ENCODE results near the gene CHST11.

CHST11 gene

GRCh38 chr12:104738331-104738730 lies 281.6 kb downstream of the CHST11 start:
- no peak for TF ChIP-seq CTCF (IDR thresholded peaks at IDR 0.05)
- TF ChIP-seq ZFX (IDR thresholded peaks at IDR 0.05; ENCODE audit: borderline replicate concordance): no peak
- H3K27ac ChIP-seq: no peak overlapping the region

GRCh38 chr12:104738776-104739642 lies 282.3 kb downstream of the CHST11 start:
- H3K27ac ChIP-seq: no peak overlapping the region
- TF ChIP-seq ZFX (IDR thresholded peaks at IDR 0.05; ENCODE audit: borderline replicate concordance) (no peak), CTCF (IDR thresholded peaks at IDR 0.05) (no peak)

GRCh38 chr12:104740668-104741067 lies 283.9 kb downstream of the CHST11 start:
- TF ChIP-seq CTCF (IDR thresholded peaks at IDR 0.05) (no peak), ZFX (IDR thresholded peaks at IDR 0.05; ENCODE audit: borderline replicate concordance) (no peak)
- no peak overlapping the region for H3K27ac ChIP-seq

GRCh38 chr12:104741077-104741476 lies 284.3 kb downstream of the CHST11 start:
- no peak overlapping the region for H3K27ac ChIP-seq
- TF ChIP-seq ZFX (IDR thresholded peaks at IDR 0.05; ENCODE audit: borderline replicate concordance) (no peak), CTCF (IDR thresholded peaks at IDR 0.05) (no peak)

- H3K27ac ChIP-seq: no peak overlapping the region
- no peak for TF ChIP-seq CTCF (IDR thresholded peaks at IDR 0.05)
- TF ChIP-seq ZFX (IDR thresholded peaks at IDR 0.05; ENCODE audit: borderline replicate concordance): no peak
These were observed 285.0 kb downstream of the CHST11 start for GRCh38 chr12:104741497-104742367.

GRCh38 chr12:104742551-104743201 lies 285.9 kb downstream of the CHST11 start:
- no peak for TF ChIP-seq ZFX (IDR thresholded peaks at IDR 0.05; ENCODE audit: borderline replicate concordance)
- TF ChIP-seq CTCF (IDR thresholded peaks at IDR 0.05): no peak
- H3K27ac ChIP-seq: no peak overlapping the region

Measured in 22Rv1 (cell line).